HL-60/S4 (cell line): ENCODE results near the gene CRY1.
"Not testable (repeated sequence)": the region's sequence is repeated elsewhere in the genome, so short reads cannot be mapped to it uniquely, and the experiment has no call there.

Source experiments
- in situ Hi-C: fragments of 300-500 bp; cut with MboI; formaldehyde crosslinking; loops from 2 replicates; pipeline ENCODE4 v1.14.3; 2022; ENCODE audit warnings: low sequenced_read_pairs

CRY1 gene

GRCh38 chr12:107017042-107017441 lies 76.3 kb downstream of the CRY1 start:
- in situ Hi-C loops: no loop called here

DNA sequence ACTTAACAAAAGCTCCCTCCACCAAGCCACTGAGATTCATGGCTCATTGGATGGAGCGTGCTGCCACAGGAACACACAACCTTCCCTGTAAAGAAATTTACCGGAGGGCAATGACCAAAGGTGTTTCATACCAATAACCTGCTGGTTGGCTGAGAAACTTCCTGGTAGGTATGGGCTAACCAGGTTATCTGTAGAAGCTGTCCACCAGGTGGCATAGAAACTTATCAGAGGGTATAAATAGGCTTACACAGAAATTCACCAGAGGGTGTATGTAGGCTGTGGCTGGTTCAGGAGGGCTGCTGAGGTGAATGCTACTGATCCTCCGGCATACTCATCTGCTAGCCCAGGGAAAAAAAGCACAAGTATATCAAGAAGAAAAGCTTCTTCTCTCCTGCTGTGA lies 79.3 kb downstream of the CRY1 start:
- in situ Hi-C loops: no loop called here

- in situ Hi-C loops: no loop called here
Measured at GRCh38 chr12:107012736-107013425, 80.5 kb downstream of the CRY1 start.

DNA sequence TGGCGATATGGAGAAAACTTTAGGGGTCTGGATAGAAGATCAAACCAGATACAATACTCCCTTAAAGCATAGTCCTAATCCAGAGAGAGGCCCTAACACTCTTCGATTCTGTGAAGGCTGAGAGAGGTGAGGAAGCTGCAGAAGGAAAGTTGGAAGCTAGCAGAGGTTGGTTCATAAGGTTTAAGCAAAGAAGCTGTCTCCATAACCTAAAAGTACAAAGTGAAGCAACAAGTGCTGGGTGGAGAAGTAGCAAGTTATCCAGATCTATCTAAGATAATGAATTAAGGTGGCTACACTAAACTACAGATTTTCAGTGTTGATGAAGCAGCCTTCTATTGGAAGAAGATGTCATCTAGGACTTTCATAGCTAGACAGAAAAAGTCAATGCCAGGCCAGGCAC lies 81.8 kb downstream of the CRY1 start:
- in situ Hi-C loops: no loop called here

DNA sequence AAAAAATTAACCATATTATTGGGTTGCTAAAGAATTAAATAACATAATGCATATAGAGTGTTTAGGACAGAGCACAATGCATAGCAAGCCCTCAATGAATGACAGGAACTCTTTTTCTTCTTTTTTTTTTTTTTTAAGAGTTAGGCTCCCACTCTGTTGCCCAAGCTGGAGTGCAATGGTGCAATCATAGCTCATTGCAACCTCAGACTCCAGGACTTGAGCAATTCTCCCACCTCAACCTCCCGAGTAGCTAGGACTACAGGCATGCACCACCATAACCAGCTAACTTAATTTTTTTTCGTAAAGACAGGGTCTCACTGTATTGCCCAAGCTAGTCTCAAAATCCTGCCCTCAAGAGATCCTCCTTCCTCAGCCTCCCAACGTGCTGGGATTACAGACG lies 85.9 kb downstream of the CRY1 start:
- in situ Hi-C loops: no loop called here

DNA sequence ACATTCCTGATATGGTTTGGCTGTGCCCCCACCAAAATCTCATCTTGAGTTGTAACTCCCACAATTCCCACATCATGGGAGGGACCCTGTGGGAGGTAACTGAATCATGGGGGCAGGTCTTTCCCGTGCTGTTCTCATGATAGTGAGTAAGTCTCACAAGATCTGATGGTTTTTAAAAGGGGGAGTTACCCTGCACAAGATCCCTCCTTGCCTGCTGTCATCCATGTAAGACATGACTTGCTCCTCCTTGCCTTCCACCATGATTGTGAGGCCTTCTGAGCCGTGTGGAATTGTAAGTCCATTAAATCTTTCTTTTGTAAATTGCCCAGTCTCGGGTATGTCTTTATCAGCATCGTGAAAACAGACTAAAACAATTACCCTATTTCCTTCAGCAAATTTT lies 90.7 kb downstream of the CRY1 start:
- in situ Hi-C loops: not testable (repeated sequence)

GRCh38 chr12:106999446-106999845 lies 93.9 kb downstream of the CRY1 start:
- in situ Hi-C loops: no loop called here

DNA sequence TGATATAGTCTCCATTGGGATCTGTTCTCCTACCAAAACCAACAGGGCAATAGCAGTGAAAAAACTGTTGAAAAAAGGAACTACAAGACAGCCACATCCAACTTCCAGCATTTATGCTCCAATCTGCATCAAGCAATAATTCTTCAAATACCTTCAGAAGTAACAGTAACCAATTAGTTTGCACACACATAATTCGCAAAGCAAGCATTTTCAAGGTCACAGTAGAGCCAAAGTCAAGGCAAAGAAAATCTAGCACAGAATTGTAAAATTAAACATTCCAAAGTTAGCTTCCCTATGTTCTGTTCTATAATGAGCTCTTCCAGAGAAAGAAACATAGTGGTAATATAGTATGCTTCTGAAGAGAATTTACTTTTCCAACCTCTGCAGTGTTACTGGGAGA lies 95.4 kb downstream of the CRY1 start:
- in situ Hi-C loops: no loop called here

DNA sequence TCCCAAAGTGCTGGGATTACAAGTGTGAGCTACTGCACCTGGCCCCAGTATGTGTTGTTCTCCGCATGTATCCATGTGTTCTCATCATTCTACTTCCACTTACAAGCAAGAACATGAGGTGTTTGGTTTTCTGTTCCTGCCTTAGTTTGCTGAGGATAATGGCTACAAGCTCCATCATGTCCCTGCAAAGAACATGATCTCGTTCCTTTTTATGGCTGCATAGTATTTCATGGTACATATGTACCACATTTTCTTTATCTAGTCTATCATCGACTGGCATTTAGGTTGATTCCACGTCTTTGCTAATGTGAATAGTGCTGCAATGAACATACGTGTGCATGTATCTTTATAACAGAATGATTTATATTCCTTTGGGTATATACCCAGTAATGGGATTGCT lies 97.2 kb downstream of the CRY1 start:
- in situ Hi-C loops: not testable (repeated sequence)

DNA sequence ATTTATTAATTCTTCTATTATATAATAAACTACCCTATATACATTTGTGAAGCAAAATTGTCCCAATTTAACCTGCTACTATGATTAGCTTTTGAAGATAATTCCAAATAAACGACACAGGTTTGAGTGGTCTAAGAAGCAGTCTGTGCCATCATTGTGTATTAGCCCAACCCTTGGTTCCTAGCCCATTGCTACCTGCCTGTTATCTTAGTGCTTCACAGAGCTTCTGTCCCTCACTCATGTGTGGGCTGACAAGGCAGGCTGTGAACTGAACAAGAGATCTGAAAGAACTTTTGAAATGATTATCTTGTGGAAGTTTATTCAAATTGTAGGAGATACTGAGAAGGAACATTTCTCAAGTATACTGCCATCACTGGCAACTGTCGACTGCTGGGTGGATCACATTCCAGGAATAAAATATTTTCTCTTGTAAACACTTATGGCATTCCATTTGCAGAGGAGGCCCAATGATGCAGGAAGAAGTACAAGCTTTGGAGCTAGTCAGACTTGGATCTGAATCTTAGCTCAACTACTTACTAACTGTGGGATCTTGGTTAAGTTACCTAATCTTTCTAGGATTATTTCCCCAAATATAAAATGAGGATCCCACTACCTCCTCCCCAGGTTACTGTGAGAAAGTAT lies 98.6 kb downstream of the CRY1 start:
- in situ Hi-C loops: no loop called here

- in situ Hi-C loops: no loop called here
Measured at GRCh38 chr12:106987846-106988245, 105.5 kb downstream of the CRY1 start.

GRCh38 chr12:106986625-106987389 lies 106.5 kb downstream of the CRY1 start, which contains the start of gene MTERF2:
MTERF2 (minus strand) TSS chr12:106987146; CDS start chr12:106978714, 8,432 bp downstream.
- in situ Hi-C loops: no loop called here

DNA sequence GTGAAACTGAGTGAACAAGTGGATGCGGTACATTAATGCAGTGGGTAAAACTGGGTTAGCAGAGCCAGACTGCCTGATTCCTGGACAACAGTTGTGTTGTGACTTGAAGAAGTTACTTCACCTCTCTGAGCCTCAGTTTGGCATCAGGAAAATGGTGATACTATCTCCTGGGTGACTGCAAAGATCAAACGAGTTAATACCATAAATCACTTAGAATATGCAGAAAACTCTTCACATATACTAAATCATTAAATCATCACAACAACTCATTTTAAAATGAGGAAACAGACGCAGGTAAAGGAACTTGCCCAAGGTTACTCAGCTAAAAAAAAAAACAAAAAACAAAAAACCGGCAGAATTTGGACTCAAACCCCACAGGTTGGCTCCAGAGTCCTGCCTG lies 107.2 kb downstream of the CRY1 start:
- in situ Hi-C loops: no loop called here

DNA sequence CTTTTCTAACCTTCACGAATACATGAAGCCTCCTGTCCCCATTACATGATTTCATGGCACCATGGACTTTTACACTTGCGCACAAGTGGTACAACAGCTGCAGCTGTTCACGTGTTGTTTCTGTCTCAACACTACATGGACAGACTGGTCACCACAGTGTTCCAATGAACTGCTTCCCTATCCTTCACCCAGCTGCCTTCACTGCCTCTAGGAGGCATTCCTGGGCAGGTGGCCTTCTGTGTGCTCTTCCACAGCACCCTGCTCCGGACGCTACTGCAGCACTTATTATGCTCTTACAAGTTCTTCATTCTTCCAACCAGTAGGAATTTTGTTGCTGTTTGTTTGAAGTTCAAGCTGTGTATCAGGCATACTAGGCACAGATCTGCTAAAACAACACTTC lies 107.9 kb downstream of the CRY1 start:
- in situ Hi-C loops: no loop called here

DNA sequence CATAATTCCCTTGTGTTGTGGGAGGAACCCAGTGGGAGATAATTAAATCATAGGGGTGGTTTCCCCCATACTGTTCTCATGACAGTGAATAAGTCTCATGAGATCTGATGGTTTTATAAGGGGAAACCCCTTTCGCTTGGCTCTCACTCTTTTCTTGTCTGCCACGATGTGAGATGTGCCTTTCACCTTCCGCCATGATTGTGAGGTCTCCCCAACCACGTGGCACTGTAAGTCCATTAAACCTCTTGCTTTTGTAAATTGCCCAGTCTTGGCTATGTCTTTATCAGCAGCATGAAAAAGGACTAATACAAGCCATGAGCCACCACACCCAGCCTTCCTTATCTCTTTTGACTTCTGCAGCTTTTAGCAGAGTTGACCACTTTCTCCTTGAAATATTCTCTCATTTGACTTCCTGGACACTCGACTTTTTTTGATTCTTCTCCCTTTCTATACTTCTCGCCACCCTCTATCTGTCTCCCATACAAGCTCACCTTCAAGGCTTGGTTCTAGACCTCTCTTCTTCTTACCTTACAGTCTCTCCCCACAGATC lies 108.7 kb downstream of the CRY1 start:
- in situ Hi-C loops: no loop called here

DNA sequence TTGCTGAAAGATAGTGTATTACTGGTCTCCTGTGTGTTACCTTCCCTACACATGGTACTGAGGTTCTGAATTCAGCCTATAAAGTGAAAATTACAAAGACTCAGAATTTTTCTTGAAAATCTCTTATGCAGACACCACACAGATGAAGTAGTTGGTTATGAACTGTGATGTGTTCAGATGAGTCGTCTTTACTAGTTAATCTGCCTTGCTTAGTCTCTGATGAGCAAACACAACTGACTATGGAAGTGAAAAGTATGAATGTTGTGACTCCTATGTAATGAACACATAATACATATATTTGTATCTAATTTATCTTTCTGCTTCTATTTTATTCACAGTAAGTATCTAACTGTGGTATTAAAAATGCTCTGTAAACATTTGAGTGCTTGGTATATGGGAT lies 111.1 kb downstream of the CRY1 start:
- in situ Hi-C loops: no loop called here

DNA sequence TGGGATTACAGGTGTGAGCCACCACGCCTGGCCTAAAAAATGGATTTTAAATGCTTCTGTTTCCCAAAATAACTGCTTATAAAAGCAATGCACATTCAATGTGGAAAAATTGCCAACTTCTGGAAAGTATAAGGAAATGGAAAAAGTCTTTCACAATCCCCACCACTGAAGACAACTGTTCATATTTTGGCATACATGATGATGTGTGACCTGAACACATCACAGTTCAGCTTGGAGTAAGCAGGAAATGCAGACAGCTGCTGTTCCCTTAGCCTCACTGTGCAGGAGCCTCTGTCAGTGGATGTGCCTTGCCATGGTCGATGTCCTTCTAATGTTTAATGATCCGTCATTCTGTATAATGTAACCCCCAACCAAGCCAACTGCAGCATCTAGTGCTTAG lies 111.6 kb downstream of the CRY1 start:
- in situ Hi-C loops: no loop called here

DNA sequence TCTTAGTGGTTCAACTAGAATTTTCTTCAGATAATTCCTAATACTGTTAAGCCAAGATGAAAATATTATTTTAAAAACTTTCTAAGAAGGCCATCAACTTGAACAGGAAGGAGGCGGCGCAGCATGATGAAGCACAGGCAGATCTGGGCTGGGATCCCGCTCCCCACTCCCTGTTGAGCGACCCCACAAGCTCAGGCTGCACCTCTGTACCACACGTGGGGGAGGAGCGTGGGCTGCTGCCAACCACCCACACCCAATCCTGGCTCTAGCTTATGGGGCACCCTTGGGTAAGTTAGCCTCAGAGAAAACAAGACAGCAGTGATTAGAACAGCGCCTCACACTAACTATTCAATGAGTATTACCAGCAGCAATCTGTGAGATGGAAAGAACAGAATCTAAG lies 112.4 kb downstream of the CRY1 start:
- in situ Hi-C loops: no loop called here

- in situ Hi-C loops: no loop called here
Measured at GRCh38 chr12:106978035-106978800, 115.1 kb downstream of the CRY1 start.

- in situ Hi-C loops: no loop called here
Measured at GRCh38 chr12:106976668-106977067, 116.7 kb downstream of the CRY1 start.
